Hepatocyte (in vitro differentiated cells): ENCODE results near the gene SLC35C1.
"Not testable (repeated sequence)": the region's sequence is repeated elsewhere in the genome, so short reads cannot be mapped to it uniquely, and the experiment has no call there.

ENCODE experiments used
- CTCF ChIP-seq: fragments of 200-600 bp; sonication (generic); IDR thresholded peaks from 2 replicates; pipeline ENCODE4 v1.5.1; 2016; ENCODE audit warnings: antibody characterized with exemption, mild to moderate bottlenecking; ENCODE audit not compliant: poor library complexity
- EZH2 ChIP-seq: fragments of 200-600 bp; sonication (generic); IDR thresholded peaks from 2 replicates; pipeline ENCODE4 v1.6.1; 2016; ENCODE audit warnings: antibody characterized with exemption, mild to moderate bottlenecking, borderline replicate concordance
- EZH2phosphoT487 ChIP-seq: fragments of 200-600 bp; sonication (generic); IDR thresholded peaks from one replicate; pipeline ENCODE4 v1.6.1; 2018; ENCODE audit warnings: antibody characterized with exemption, mild to moderate bottlenecking, low read depth, moderate library complexity; ENCODE audit not compliant: unreplicated experiment, severe bottlenecking

- TF ChIP-seq CTCF, EZH2, EZH2phosphoT487: not testable (repeated sequence)
Measured at GRCh38 chr11:45808427-45808826, 3.5 kb downstream of the SLC35C1 start.
